HEK293 (cell line): ENCODE measurements around the gene TNFRSF25.

Experiments
- CTCF ChIA-PET: fragments of 350-600 bp; formaldehyde crosslinking; extraction: SDS; loops from one replicate; lab custom pipeline; 2021; ENCODE audit warnings: antibody characterized with exemption; lab: Yijun Ruan, JAX
- POLR2A ChIA-PET: fragments of 300-600 bp; formaldehyde crosslinking; extraction: SDS; loops from one replicate; lab custom pipeline; 2020; ENCODE audit warnings: antibody characterized with exemption, inconsistent platforms; lab: Yijun Ruan, JAX
- H3K27ac ChIP-seq: fragments of 200-500 bp; sonication (Bioruptor generic); 2 replicates; pipeline ENCODE4 v1.5.1; 2014; ENCODE audit warnings: low read depth, low read length, control low read depth, inconsistent platforms; ENCODE audit errors: extremely low read depth
- H3K36me3 ChIP-seq, 2 experiments: fragments of 200-500 bp in 1 of 2; sonication (Bioruptor generic) in 1 of 2; 1 replicate in 1 of 2; 2 replicates in 1 of 2; pipeline ENCODE4 v1.5.1; 2014 to 2017; ENCODE audit warnings: inconsistent platforms in 2 of 2, low read length in 2 of 2; ENCODE audit not compliant: control insufficient read depth in 2 of 2, insufficient read depth in 1 of 2
- H3K4me1 ChIP-seq: fragments of 200-500 bp; sonication (Bioruptor generic); 2 replicates; pipeline ENCODE4 v1.5.1; 2014; ENCODE audit warnings: mild to moderate bottlenecking, low read length, inconsistent platforms; ENCODE audit not compliant: control insufficient read depth, insufficient read depth
- H3K4me3 ChIP-seq: 2 replicates; pipeline ENCODE4 v1.5.1; 2011; ENCODE audit warnings: low read depth, mild to moderate bottlenecking, control low read depth, low read length, moderate library complexity
- H3K9me3 ChIP-seq: fragments of 200-500 bp; sonication (Bioruptor generic); 2 replicates; pipeline ENCODE4 v1.5.1; 2014; ENCODE audit warnings: low read depth, low read length, inconsistent platforms; ENCODE audit not compliant: control insufficient read depth, insufficient read depth
- BCL11A ChIP-seq: fragments of 450-650 bp; formaldehyde crosslinking; IDR thresholded peaks from 2 replicates; pipeline ENCODE4 v1.5.1; 2016; ENCODE audit warnings: low read depth, missing biosample characterization, missing genetic modification characterization
- KLF10 ChIP-seq: fragments of 450-650 bp; IDR thresholded peaks from 2 replicates; pipeline ENCODE4 v1.5.1; 2018; ENCODE audit warnings: missing biosample characterization, mild to moderate bottlenecking, missing genetic modification characterization
- ZEB2 ChIP-seq: fragments of 450-650 bp; formaldehyde crosslinking; IDR thresholded peaks from 2 replicates; pipeline ENCODE4 v1.5.1; 2016; ENCODE audit warnings: missing biosample characterization, missing genetic modification characterization
- ZFP3 ChIP-seq: fragments of 450-650 bp; formaldehyde crosslinking; IDR thresholded peaks from 2 replicates; pipeline ENCODE4 v1.5.1; 2016; ENCODE audit warnings: low read depth, missing biosample characterization, missing genetic modification characterization
- ZNF16 ChIP-seq: fragments of 450-650 bp; formaldehyde crosslinking; IDR thresholded peaks from 2 replicates; pipeline ENCODE4 v1.5.1; 2016; ENCODE audit warnings: low read depth, missing biosample characterization, missing genetic modification characterization
- ZNF214 ChIP-seq: fragments of 450-650 bp; formaldehyde crosslinking; IDR thresholded peaks from 2 replicates; pipeline ENCODE4 v1.5.1; 2017; ENCODE audit warnings: missing biosample characterization, mild to moderate bottlenecking, missing genetic modification characterization, borderline replicate concordance
- ZNF23 ChIP-seq: fragments of 450-650 bp; formaldehyde crosslinking; IDR thresholded peaks from 2 replicates; pipeline ENCODE4 v1.5.1; 2016; ENCODE audit warnings: missing biosample characterization, missing genetic modification characterization, borderline replicate concordance
- ZNF292 ChIP-seq: fragments of 450-650 bp; formaldehyde crosslinking; IDR thresholded peaks from 2 replicates; pipeline ENCODE4 v1.5.1; 2016; ENCODE audit warnings: low read depth, missing biosample characterization, missing genetic modification characterization, borderline replicate concordance
- ZNF350 ChIP-seq: fragments of 450-650 bp; formaldehyde crosslinking; IDR thresholded peaks from 2 replicates; pipeline ENCODE4 v1.5.0; 2017; ENCODE audit warnings: missing biosample characterization, mild to moderate bottlenecking, missing genetic modification characterization
- ZNF391 ChIP-seq: fragments of 450-650 bp; formaldehyde crosslinking; IDR thresholded peaks from 2 replicates; pipeline ENCODE4 v1.5.1; 2016; ENCODE audit warnings: low read depth, missing biosample characterization, missing genetic modification characterization, borderline replicate concordance
- ZNF48 ChIP-seq: fragments of 450-650 bp; formaldehyde crosslinking; IDR thresholded peaks from 2 replicates; pipeline ENCODE4 v1.5.1; 2016; ENCODE audit warnings: missing biosample characterization, missing genetic modification characterization
- ZNF501 ChIP-seq: fragments of 450-650 bp; formaldehyde crosslinking; IDR thresholded peaks from 2 replicates; pipeline ENCODE4 v1.5.1; 2016; ENCODE audit warnings: missing biosample characterization, missing genetic modification characterization
- ZNF529 ChIP-seq: fragments of 450-650 bp; formaldehyde crosslinking; IDR thresholded peaks from 2 replicates; pipeline ENCODE4 v1.5.1; 2017; ENCODE audit warnings: missing genetic modification characterization, missing biosample characterization; ENCODE audit not compliant: insufficient replicate concordance
- ZNF548 ChIP-seq: fragments of 450-650 bp; formaldehyde crosslinking; IDR thresholded peaks from 2 replicates; pipeline ENCODE4 v1.5.1; 2016; ENCODE audit warnings: missing biosample characterization, missing genetic modification characterization
- ZNF596 ChIP-seq: fragments of 450-650 bp; IDR thresholded peaks from 2 replicates; pipeline ENCODE4 v1.5.0; 2018; ENCODE audit warnings: missing biosample characterization, mild to moderate bottlenecking, missing genetic modification characterization, moderate library complexity
- ZNF626 ChIP-seq: fragments of 450-650 bp; sonication (Bioruptor Pico); formaldehyde crosslinking; IDR thresholded peaks from 2 replicates; pipeline ENCODE4 v1.5.1; 2018; ENCODE audit warnings: missing biosample characterization, missing genetic modification characterization, inconsistent platforms
- ZNF792 ChIP-seq: fragments of 450-650 bp; formaldehyde crosslinking; IDR thresholded peaks from 2 replicates; pipeline ENCODE4 v1.5.1; 2016; ENCODE audit warnings: missing biosample characterization, missing genetic modification characterization
- ZNF830 ChIP-seq: fragments of 450-650 bp; IDR thresholded peaks from 2 replicates; pipeline ENCODE4 v1.5.0; 2018; ENCODE audit warnings: missing biosample characterization, missing genetic modification characterization, low read depth, mild to moderate bottlenecking, moderate library complexity
- ZNF843 ChIP-seq: fragments of 450-650 bp; formaldehyde crosslinking; IDR thresholded peaks from 2 replicates; pipeline ENCODE4 v1.5.1; 2016; ENCODE audit warnings: missing biosample characterization, missing genetic modification characterization
- ZSCAN23 ChIP-seq: fragments of 450-650 bp; formaldehyde crosslinking; IDR thresholded peaks from 2 replicates; pipeline ENCODE4 v1.5.1; 2016; ENCODE audit warnings: missing biosample characterization, missing genetic modification characterization
- TF ChIP-seq, protein P1 (sequence below): fragments of 450-650 bp; formaldehyde crosslinking; IDR thresholded peaks from 2 replicates; pipeline ENCODE4 v1.5.1; 2016; ENCODE audit warnings: missing biosample characterization, missing genetic modification characterization
- TF ChIP-seq, protein P2 (sequence below): fragments of 450-650 bp; formaldehyde crosslinking; IDR thresholded peaks from 2 replicates; pipeline ENCODE4 v1.5.1; 2016; ENCODE audit warnings: missing biosample characterization, missing genetic modification characterization
- TF ChIP-seq, protein P3 (sequence below): fragments of 450-650 bp; formaldehyde crosslinking; IDR thresholded peaks from 2 replicates; pipeline ENCODE4 v1.5.1; 2016; ENCODE audit warnings: missing biosample characterization, missing genetic modification characterization
- TF ChIP-seq, protein P4 (sequence below): fragments of 450-650 bp; IDR thresholded peaks from 2 replicates; pipeline ENCODE4 v1.5.1; 2018; ENCODE audit warnings: missing biosample characterization, mild to moderate bottlenecking, missing genetic modification characterization
- TF ChIP-seq, protein P5 (sequence below): sonication (generic); formaldehyde crosslinking; IDR thresholded peaks from 2 replicates; pipeline ENCODE4 v1.8.1; 2022; ENCODE audit warnings: mild to moderate bottlenecking, moderate library complexity, missing genetic modification reagents

TNFRSF25 gene, protein sequence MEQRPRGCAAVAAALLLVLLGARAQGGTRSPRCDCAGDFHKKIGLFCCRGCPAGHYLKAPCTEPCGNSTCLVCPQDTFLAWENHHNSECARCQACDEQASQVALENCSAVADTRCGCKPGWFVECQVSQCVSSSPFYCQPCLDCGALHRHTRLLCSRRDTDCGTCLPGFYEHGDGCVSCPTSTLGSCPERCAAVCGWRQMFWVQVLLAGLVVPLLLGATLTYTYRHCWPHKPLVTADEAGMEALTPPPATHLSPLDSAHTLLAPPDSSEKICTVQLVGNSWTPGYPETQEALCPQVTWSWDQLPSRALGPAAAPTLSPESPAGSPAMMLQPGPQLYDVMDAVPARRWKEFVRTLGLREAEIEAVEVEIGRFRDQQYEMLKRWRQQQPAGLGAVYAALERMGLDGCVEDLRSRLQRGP

DNA sequence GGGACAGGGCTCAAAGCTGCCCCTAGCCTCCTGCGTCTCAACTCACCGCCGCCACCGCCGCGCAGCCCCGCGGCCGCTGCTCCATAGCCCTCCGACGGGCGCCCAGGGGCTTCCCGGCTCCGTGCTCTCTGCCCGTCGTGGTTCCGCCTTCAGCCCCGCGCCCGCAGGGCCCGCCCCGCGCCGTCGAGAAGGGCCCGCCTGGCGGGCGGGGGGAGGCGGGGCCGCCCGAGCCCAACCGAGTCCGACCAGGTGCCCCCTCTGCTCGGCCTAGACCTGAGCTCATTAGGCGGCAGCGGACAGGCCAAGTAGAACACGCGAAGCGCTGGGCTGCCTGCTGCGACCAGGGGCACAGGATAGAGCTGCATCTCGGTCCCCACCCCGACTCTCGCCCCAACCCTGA is at the start of gene TNFRSF25:
Gene TNFRSF25 (minus strand): TSS at position 151 of the 400 bp plus-strand sequence. CDS start 66 bp downstream, at position 85.
- POLR2A ChIA-PET, result no interaction called here
- CTCF ChIA-PET, result interaction anchor here (0.7 to 0.8 kb wide), 3 partner anchors 10 to 798 kb away, joined by 3 to 4 read pairs (median 4); no protein-coding TSS in a partner anchor
- Histone ChIP-seq H3K36me3 (peaks cover 0 to 69% of the 10 kb centered on the region in 2 experiments; a peak in 1 of 3 replicates), H3K4me1 (no peaks in the 10 kb centered on the region), H3K9me3 (no peaks in the 10 kb centered on the region), H3K4me3 (no peak within 1 kb of the TSS), H3K27ac (no peak within 1 kb of the TSS)
- TF ChIP-seq ZNF548 (tag by site-specific recombination) (no peak), ZNF596 (tag by site-specific recombination) (no peak), ZNF350 (tag by site-specific recombination) (no peak), ZNF292 (tag by site-specific recombination) (no peak), ZNF501 (tag by site-specific recombination) (no peak), ZFP3 (no peak), ZNF214 (tag by site-specific recombination) (no peak), ZNF391 (tag by site-specific recombination) (no peak), ZNF16 (tag by site-specific recombination) (no peak), ZNF830 (tag by site-specific recombination) (no peak), ZNF792 (tag by site-specific recombination) (no peak), ZSCAN23 (tag by site-specific recombination) (no peak), ZEB2 (no peak), ZNF23 (tag by site-specific recombination) (no peak)
- TF ChIP-seq, protein P1, sequence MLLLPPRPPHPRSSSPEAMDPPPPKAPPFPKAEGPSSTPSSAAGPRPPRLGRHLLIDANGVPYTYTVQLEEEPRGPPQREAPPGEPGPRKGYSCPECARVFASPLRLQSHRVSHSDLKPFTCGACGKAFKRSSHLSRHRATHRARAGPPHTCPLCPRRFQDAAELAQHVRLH (tag by site-specific recombination), result no peak
- TF ChIP-seq, protein P2, sequence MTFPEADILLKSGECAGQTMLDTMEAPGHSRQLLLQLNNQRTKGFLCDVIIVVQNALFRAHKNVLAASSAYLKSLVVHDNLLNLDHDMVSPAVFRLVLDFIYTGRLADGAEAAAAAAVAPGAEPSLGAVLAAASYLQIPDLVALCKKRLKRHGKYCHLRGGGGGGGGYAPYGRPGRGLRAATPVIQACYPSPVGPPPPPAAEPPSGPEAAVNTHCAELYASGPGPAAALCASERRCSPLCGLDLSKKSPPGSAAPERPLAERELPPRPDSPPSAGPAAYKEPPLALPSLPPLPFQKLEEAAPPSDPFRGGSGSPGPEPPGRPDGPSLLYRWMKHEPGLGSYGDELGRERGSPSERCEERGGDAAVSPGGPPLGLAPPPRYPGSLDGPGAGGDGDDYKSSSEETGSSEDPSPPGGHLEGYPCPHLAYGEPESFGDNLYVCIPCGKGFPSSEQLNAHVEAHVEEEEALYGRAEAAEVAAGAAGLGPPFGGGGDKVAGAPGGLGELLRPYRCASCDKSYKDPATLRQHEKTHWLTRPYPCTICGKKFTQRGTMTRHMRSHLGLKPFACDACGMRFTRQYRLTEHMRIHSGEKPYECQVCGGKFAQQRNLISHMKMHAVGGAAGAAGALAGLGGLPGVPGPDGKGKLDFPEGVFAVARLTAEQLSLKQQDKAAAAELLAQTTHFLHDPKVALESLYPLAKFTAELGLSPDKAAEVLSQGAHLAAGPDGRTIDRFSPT (tag by site-specific recombination), result no peak
- TF ChIP-seq, protein P3, sequence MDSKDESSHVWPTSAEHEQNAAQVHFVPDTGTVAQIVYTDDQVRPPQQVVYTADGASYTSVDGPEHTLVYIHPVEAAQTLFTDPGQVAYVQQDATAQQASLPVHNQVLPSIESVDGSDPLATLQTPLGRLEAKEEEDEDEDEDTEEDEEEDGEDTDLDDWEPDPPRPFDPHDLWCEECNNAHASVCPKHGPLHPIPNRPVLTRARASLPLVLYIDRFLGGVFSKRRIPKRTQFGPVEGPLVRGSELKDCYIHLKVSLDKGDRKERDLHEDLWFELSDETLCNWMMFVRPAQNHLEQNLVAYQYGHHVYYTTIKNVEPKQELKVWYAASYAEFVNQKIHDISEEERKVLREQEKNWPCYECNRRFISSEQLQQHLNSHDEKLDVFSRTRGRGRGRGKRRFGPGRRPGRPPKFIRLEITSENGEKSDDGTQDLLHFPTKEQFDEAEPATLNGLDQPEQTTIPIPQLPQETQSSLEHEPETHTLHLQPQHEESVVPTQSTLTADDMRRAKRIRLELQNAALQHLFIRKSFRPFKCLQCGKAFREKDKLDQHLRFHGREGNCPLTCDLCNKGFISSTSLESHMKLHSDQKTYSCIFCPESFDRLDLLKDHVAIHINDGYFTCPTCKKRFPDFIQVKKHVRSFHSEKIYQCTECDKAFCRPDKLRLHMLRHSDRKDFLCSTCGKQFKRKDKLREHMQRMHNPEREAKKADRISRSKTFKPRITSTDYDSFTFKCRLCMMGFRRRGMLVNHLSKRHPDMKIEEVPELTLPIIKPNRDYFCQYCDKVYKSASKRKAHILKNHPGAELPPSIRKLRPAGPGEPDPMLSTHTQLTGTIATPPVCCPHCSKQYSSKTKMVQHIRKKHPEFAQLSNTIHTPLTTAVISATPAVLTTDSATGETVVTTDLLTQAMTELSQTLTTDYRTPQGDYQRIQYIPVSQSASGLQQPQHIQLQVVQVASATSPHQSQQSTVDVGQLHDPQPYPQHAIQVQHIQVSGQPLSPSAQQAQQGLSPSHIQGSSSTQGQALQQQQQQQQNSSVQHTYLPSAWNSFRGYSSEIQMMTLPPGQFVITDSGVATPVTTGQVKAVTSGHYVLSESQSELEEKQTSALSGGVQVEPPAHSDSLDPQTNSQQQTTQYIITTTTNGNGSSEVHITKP, result no peak

DNA sequence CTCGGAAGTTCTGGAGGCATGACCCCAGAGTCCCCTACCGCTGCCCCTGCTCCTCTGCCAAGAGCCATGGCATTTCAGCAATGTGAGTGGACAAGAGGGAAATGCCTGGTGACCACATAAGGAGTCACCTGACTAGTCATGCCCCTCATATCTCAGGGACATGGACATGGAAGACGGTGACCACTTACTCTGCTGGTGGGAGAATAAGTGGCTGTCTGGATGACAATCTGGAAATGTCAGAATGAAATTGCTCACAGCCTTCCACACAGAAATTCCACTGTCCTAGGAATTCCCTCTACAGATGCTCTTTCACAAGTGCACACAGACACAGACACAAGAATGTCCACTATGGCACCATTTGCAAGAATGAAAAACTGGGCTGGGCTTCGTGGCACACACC is 49.8 kb upstream of the TNFRSF25 start:
- no peaks in the 10 kb centered on the region for H3K36me3 ChIP-seq
- CTCF ChIA-PET, result interaction anchor here (0.7 kb wide), 1 partner anchor 43 kb away, joined by 3 read pairs; no protein-coding TSS in a partner anchor
- H3K9me3 ChIP-seq, result no peaks in the 10 kb centered on the region
- POLR2A ChIA-PET, result no interaction called here
- H3K4me1 ChIP-seq, result peaks cover 5% of the 10 kb centered on the region; the same call in 1 of the 2 replicates
- H3K27ac ChIP-seq, result no peak overlapping the region
- H3K4me3 ChIP-seq, result no peak overlapping the region
- TF ChIP-seq BCL11A (tag by site-specific recombination), result no peak
- TF ChIP-seq, protein P4, sequence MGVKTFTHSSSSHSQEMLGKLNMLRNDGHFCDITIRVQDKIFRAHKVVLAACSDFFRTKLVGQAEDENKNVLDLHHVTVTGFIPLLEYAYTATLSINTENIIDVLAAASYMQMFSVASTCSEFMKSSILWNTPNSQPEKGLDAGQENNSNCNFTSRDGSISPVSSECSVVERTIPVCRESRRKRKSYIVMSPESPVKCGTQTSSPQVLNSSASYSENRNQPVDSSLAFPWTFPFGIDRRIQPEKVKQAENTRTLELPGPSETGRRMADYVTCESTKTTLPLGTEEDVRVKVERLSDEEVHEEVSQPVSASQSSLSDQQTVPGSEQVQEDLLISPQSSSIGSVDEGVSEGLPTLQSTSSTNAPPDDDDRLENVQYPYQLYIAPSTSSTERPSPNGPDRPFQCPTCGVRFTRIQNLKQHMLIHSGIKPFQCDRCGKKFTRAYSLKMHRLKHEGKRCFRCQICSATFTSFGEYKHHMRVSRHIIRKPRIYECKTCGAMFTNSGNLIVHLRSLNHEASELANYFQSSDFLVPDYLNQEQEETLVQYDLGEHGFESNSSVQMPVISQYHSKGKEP (tag by site-specific recombination), result no peak
- no peak for TF ChIP-seq ZNF626 (tag by site-specific recombination)
- TF ChIP-seq, protein P5, sequence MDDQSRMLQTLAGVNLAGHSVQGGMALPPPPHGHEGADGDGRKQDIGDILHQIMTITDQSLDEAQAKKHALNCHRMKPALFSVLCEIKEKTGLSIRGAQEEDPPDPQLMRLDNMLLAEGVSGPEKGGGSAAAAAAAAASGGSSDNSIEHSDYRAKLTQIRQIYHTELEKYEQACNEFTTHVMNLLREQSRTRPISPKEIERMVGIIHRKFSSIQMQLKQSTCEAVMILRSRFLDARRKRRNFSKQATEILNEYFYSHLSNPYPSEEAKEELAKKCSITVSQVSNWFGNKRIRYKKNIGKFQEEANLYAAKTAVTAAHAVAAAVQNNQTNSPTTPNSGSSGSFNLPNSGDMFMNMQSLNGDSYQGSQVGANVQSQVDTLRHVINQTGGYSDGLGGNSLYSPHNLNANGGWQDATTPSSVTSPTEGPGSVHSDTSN (CRISPR knock-in tag), result no peak
- TF ChIP-seq ZNF843 (tag by site-specific recombination), result no peak
- TF ChIP-seq KLF10 (tag by site-specific recombination), result no peak
- TF ChIP-seq ZNF292 (tag by site-specific recombination), result no peak
- no peak for TF ChIP-seq ZNF529
- TF ChIP-seq, protein P1 (tag by site-specific recombination), result no peak
- TF ChIP-seq ZNF48, result no peak
